G401 (cell line): ENCODE measurements around the gene GPSM3. TPM values are rescaled to one million over a fixed set of nuclear protein-coding genes. Genes with fewer than 3 reads are reported as not detected.

Experiments
- total RNA-seq: library from RNA; depleted of rRNA; stranded (reverse); fragments of >200 nt; shearing (Covaris generic); gene quantifications from 2 replicates; pipeline ENCODE4 v1.2.3, GENCODE V29; 2014; rRNA removed

The GPSM3 gene
- total RNA-seq, 1 experiment from 2014 or later = 3.4 TPM

Other genes starting within 250 kb of the GPSM3 start
- gene CFB, start 246.5 kb downstream of the GPSM3 start, total RNA-seq = not detected in 2 replicates
- 183 and 198 TPM in 2 replicates for gene NELFE, start 233.7 kb downstream of the GPSM3 start, total RNA-seq
- gene SKIC2, start 233.5 kb downstream of the GPSM3 start, total RNA-seq = 41.0 and 43.4 TPM in 2 replicates
- gene DXO, start 220.5 kb downstream of the GPSM3 start, total RNA-seq = 4.3 and 7.1 TPM in 2 replicates
- gene C4A, start 210.6 kb downstream of the GPSM3 start, total RNA-seq = 0.98 and 1.2 TPM in 2 replicates
- 0.78 and 0.86 TPM in 2 replicates for gene C4B, start 177.8 kb downstream of the GPSM3 start, total RNA-seq
- gene CYP21A2, start 154.2 kb downstream of the GPSM3 start, total RNA-seq = not detected in 2 replicates
- gene TNXB, start 83.3 kb downstream of the GPSM3 start, total RNA-seq = under 0.01 TPM in 1 of 2 replicates, not detected in the other
- 21.1 and 23.1 TPM in 2 replicates for gene ATF6B, start 64.4 kb downstream of the GPSM3 start, total RNA-seq
- gene FKBPL, start 62.4 kb downstream of the GPSM3 start, total RNA-seq = 9.5 and 20.2 TPM in 2 replicates
- 0.51 TPM in 1 of 2 replicates, not detected in the other for gene PRRT1, start 40.7 kb downstream of the GPSM3 start, total RNA-seq
- 37.3 and 38.5 TPM in 2 replicates for gene PPT2, start 38.5 kb downstream of the GPSM3 start, total RNA-seq
- gene EGFL8, start 28.0 kb downstream of the GPSM3 start, total RNA-seq = 12.9 and 16.5 TPM in 2 replicates
- 75.4 and 80.4 TPM in 2 replicates for gene AGPAT1, start 16.6 kb downstream of the GPSM3 start, total RNA-seq
- 122 and 128 TPM in 2 replicates for gene RNF5, start 14.2 kb downstream of the GPSM3 start, total RNA-seq
- gene AGER, start 8.4 kb downstream of the GPSM3 start, total RNA-seq = 3.8 and 17.4 TPM in 2 replicates
- gene PBX2, start 2.4 kb downstream of the GPSM3 start, total RNA-seq = 109 and 123 TPM in 2 replicates
- gene NOTCH4, start 31.4 kb upstream of the GPSM3 start, total RNA-seq = 0.27 and 0.62 TPM in 2 replicates
- gene TSBP1, start 179.3 kb upstream of the GPSM3 start, total RNA-seq = not detected in 2 replicates
- gene BTNL2, start 214.5 kb upstream of the GPSM3 start, total RNA-seq = not detected in 2 replicates
- gene HLA-DRA, start 247.2 kb upstream of the GPSM3 start, total RNA-seq = not detected in 2 replicates